Liver (tissue), 9 donors: ENCODE data around the gene ATP10D. TPM values are rescaled to one million over a fixed set of nuclear protein-coding genes. Genes with fewer than 3 reads are reported as not detected.

Experiments used
- DNase-seq: peaks from one replicate; pipeline ENCODE4 v3.0.0-alpha.2; 2017; ENCODE audit warnings: low spot score
- H3K27ac ChIP-seq, 2 donors: one replicate each; pipeline ENCODE4 v1.7.0; 2013; ENCODE audit warnings: inconsistent platforms in 2 of 2, low read length in 2 of 2, control low read depth in 1 of 2, low read depth in 1 of 2, mild to moderate bottlenecking in 1 of 2
- H3K27me3 ChIP-seq, 4 donors: one replicate each; pipeline versions ENCODE4 v1.6.1 to v1.7.0; 2013; ENCODE audit warnings: low read length in 3 of 4, inconsistent platforms in 1 of 4, mild to moderate bottlenecking in 1 of 4, moderate library complexity in 1 of 4; ENCODE audit not compliant: control insufficient read depth in 4 of 4, insufficient read depth in 4 of 4
- H3K36me3 ChIP-seq, 4 donors: one replicate each; pipeline versions ENCODE4 v1.6.1 to v1.7.0; 2013; ENCODE audit warnings: low read length in 3 of 4, mild to moderate bottlenecking in 3 of 4, low read depth in 1 of 4, moderate library complexity in 1 of 4; ENCODE audit not compliant: control insufficient read depth in 4 of 4, insufficient read depth in 3 of 4
- H3K4me1 ChIP-seq, 4 donors: one replicate each; pipeline versions ENCODE4 v1.6.1 to v1.7.0; 2013; ENCODE audit warnings: low read length in 3 of 4, mild to moderate bottlenecking in 3 of 4, moderate library complexity in 1 of 4; ENCODE audit not compliant: control insufficient read depth in 4 of 4, insufficient read depth in 4 of 4
- H3K4me3 ChIP-seq, 3 donors: one replicate each; pipeline versions ENCODE4 v1.6.1 to v1.7.0; 2013; ENCODE audit warnings: low read length in 3 of 3, control low read depth in 1 of 3, low read depth in 1 of 3, mild to moderate bottlenecking in 1 of 3
- H3K9ac ChIP-seq, 2 donors: one replicate each; pipeline ENCODE4 v1.7.0; 2013; ENCODE audit warnings: low read length in 2 of 2, mild to moderate bottlenecking in 2 of 2, moderate library complexity in 2 of 2, control low read depth in 1 of 2, low read depth in 1 of 2
- H3K9me3 ChIP-seq, 4 donors: one replicate each; pipeline versions ENCODE4 v1.6.1 to v1.7.0; 2013; ENCODE audit warnings: low read length in 3 of 4; ENCODE audit not compliant: control insufficient read depth in 4 of 4
- ATF3 ChIP-seq: IDR thresholded peaks from 2 replicates; pipeline ENCODE4 v1.6.1; 2016; ENCODE audit warnings: antibody characterized with exemption
- CTCF ChIP-seq: fragments of 150-350 bp; IDR thresholded peaks from 2 replicates; pipeline ENCODE4 v1.5.1; 2017; ENCODE audit warnings: improper control_type of control experiment, low read depth, low read length; ENCODE audit not compliant: missing input control
- EGR1 ChIP-seq, 2 donors: IDR thresholded peaks; 2 replicates each; pipeline ENCODE4 v1.6.1; 2016 to 2018; ENCODE audit warnings: antibody characterized with exemption in 2 of 2, low read depth in 2 of 2
- FOXA1 ChIP-seq: IDR thresholded peaks from 2 replicates; pipeline ENCODE4 v1.6.1; 2016; ENCODE audit warnings: antibody characterized with exemption
- FOXA2 ChIP-seq: IDR thresholded peaks from 2 replicates; pipeline ENCODE4 v1.6.1; 2016; ENCODE audit warnings: antibody characterized with exemption
- GABPA ChIP-seq, 2 donors: IDR thresholded peaks in 1 of 2; conservative IDR thresholded peaks in 1 of 2; 2 replicates each; pipeline ENCODE4 v1.6.1; 2016; ENCODE audit warnings: antibody characterized with exemption in 2 of 2, mild to moderate bottlenecking in 1 of 2, moderate library complexity in 1 of 2
- HNF4A ChIP-seq, 2 donors: conservative IDR thresholded peaks; 2 replicates each; pipeline ENCODE4 v1.6.1; 2016; ENCODE audit warnings: antibody characterized with exemption in 2 of 2, mild to moderate bottlenecking in 2 of 2
- HNF4G ChIP-seq: IDR thresholded peaks from 2 replicates; pipeline ENCODE4 v1.6.1; 2016; ENCODE audit warnings: antibody characterized with exemption
- JUND ChIP-seq, 2 donors: IDR thresholded peaks; 2 replicates each; pipeline ENCODE4 v1.6.1; 2016; ENCODE audit warnings: antibody characterized with exemption in 2 of 2
- MAX ChIP-seq: IDR thresholded peaks from 2 replicates; pipeline ENCODE4 v1.6.1; 2016; ENCODE audit warnings: antibody characterized with exemption
- NR2F2 ChIP-seq: IDR thresholded peaks from 2 replicates; pipeline ENCODE4 v1.6.1; 2016; ENCODE audit warnings: antibody characterized with exemption
- RAD21 ChIP-seq, 2 donors: IDR thresholded peaks; 2 replicates each; pipeline ENCODE4 v1.6.1; 2016; ENCODE audit warnings: antibody characterized with exemption in 2 of 2, mild to moderate bottlenecking in 2 of 2
- REST ChIP-seq: IDR thresholded peaks from 2 replicates; pipeline ENCODE4 v1.6.1; 2016; ENCODE audit warnings: antibody characterized with exemption, mild to moderate bottlenecking
- RXRA ChIP-seq, 2 donors: IDR thresholded peaks; 2 replicates each; pipeline ENCODE4 v1.6.1; 2017 to 2018; ENCODE audit warnings: antibody characterized with exemption in 2 of 2, mild to moderate bottlenecking in 1 of 2
- SP1 ChIP-seq: IDR thresholded peaks from 2 replicates; pipeline ENCODE4 v1.6.1; 2018; ENCODE audit warnings: antibody characterized with exemption, mild to moderate bottlenecking
- TAF1 ChIP-seq: conservative IDR thresholded peaks from 2 replicates; pipeline ENCODE4 v1.6.1; 2016; ENCODE audit warnings: antibody characterized with exemption, mild to moderate bottlenecking
- YY1 ChIP-seq: IDR thresholded peaks from 2 replicates; pipeline ENCODE4 v1.6.1; 2016; ENCODE audit warnings: antibody characterized with exemption, mild to moderate bottlenecking
- ZBTB33 ChIP-seq: IDR thresholded peaks from 2 replicates; pipeline ENCODE4 v1.6.1; 2016; ENCODE audit warnings: antibody characterized with exemption
- WGBS: extraction: QIAGEN DNeasy Blood & Tissue Kit; methylation state at CpG from one replicate; pipeline ENCODE4 v1.1.7; 2013; 5-methylcytosine and 5-hydroxymethylcytosine counted together
- polyA plus RNA-seq, 2 donors: library from polyadenylated mRNA; stranded (reverse) in 1 of 2; unstranded in 1 of 2; fragments of 200-250 nt in 1 of 2; fragments of >200 nt in 1 of 2; fragmentation: Nextera tagmentation in 1 of 2; extraction: Ambion mirVana in 1 of 2; gene quantifications; one replicate each; pipeline versions ENCODE4 v1.2.1 to v1.2.3, GENCODE V29; 2013 to 2015
- total RNA-seq, 2 donors: library from RNA; depleted of rRNA; stranded (reverse); fragments of >200 nt; gene quantifications; one replicate each; pipeline ENCODE4 v1.2.3, GENCODE V29; 2014
- donor health status: healthy.
- donor health status: healthy.
- donor health status: healthy.
- donor health status: healthy.
- donor health status: healthy.

Gene ATP10D
- total and polyA plus RNA-seq, 4 donors: 4.3 to 13.6 (median 7.4) TPM

GRCh38 chr4:47505147-47505546 is 20.1 kb downstream of the ATP10D start:
- 97% methylated on average over 3 of the region's 3 CpGs for WGBS
- no peak overlapping the region for H3K4me3 ChIP-seq
- TF ChIP-seq FOXA1 (no peak), FOXA2 (no peak), EGR1 (IDR thresholded peaks at IDR 0.05; ENCODE audit: low read depth in 2 of 2) (no peak), SP1 (no peak), ATF3 (no peak), NR2F2 (no peak), ZBTB33 (no peak), TAF1 (no peak), HNF4A (conservative IDR thresholded peaks at IDR 0.05) (no peak), GABPA (IDR thresholded peaks at IDR 0.05 in 1 of 2, conservative IDR thresholded peaks at IDR 0.05 in 1 of 2) (no peak), YY1 (no peak), CTCF (no peak), REST (no peak), JUND (IDR thresholded peaks at IDR 0.05) (no peak), MAX (no peak), HNF4G (no peak), RAD21 (IDR thresholded peaks at IDR 0.05) (no peak), RXRA (IDR thresholded peaks at IDR 0.05) (no peak)
- H3K27ac ChIP-seq: no peak overlapping the region
- no peaks in the 10 kb centered on the region for H3K36me3 ChIP-seq
- H3K9ac ChIP-seq: no peak overlapping the region
- H3K27me3 ChIP-seq: no peaks in the 10 kb centered on the region
- H3K4me1 ChIP-seq: no peaks in the 10 kb centered on the region
- no peak for DNase-seq
- no peaks in the 10 kb centered on the region for H3K9me3 ChIP-seq

GRCh38 chr4:47505666-47506065 is 20.6 kb downstream of the ATP10D start:
- Histone ChIP-seq H3K27me3 (no peaks in the 10 kb centered on the region), H3K36me3 (no peaks in the 10 kb centered on the region), H3K27ac (no peak overlapping the region), H3K4me3 (no peak overlapping the region), H3K9ac (no peak overlapping the region), H3K4me1 (no peaks in the 10 kb centered on the region), H3K9me3 (no peaks in the 10 kb centered on the region)
- DNase-seq: no peak
- WGBS: 98% methylated on average over 3 of the region's 3 CpGs
- TF ChIP-seq RAD21 (IDR thresholded peaks at IDR 0.05): no peak
- TF ChIP-seq CTCF: no peak
- TF ChIP-seq HNF4G: no peak
- no peak for TF ChIP-seq EGR1 (IDR thresholded peaks at IDR 0.05; ENCODE audit: low read depth in 2 of 2)
